ENCODE measurements around the gene LSM7. TPM values are rescaled to one million over a fixed set of nuclear protein-coding genes. Genes with fewer than 3 reads are reported as not detected.
A peak's percentile ranks its signal among the peaks of the same experiment; 100 is the strongest.

LSM7 gene
- total RNA-seq, 6 donors from 2014 or later, result 58.6 to 127 (median 89.8) TPM

DNA sequence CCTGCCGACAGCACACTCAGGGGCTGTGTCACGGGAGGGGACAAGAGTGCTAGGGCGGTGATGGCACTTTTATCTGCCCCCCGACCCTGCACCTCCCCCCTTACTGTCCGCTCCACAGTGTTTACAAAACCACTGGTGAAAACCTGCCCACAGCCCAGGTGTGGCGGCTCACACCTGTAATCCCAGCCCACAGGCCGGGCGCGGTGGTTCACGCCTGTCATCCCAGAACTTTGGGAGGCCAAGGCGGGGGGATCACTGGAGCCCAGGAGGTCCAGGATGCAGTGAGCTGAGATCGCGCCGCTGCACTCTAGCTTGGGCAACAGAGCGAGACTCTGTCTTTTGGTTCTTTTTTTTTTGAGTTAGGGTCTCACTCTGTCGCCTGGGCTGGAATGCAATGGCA, 32.2 kb downstream of the LSM7 start:
- Histone ChIP-seq H3K4me1 (peaks cover 9 to 20% (median 14%) of the 10 kb centered on the region in 4 donors), H3K27ac (no peak overlapping the region), H3K9me3 (no peaks in the 10 kb centered on the region), H3K4me3 (no peak overlapping the region), H3K36me3 (no peaks in the 10 kb centered on the region), H3K27me3 (peaks cover 0 to 12% (median 7%) of the 10 kb centered on the region in 4 donors)
- no peak for ATAC-seq (ENCODE audit: low FRiP score in 2 of 2)
- TF ChIP-seq EP300 (IDR thresholded peaks at IDR 0.05), result no peak
- TF ChIP-seq POLR2AphosphoS5 (IDR thresholded peaks at IDR 0.05), result no peak
- TF ChIP-seq, protein P1, sequence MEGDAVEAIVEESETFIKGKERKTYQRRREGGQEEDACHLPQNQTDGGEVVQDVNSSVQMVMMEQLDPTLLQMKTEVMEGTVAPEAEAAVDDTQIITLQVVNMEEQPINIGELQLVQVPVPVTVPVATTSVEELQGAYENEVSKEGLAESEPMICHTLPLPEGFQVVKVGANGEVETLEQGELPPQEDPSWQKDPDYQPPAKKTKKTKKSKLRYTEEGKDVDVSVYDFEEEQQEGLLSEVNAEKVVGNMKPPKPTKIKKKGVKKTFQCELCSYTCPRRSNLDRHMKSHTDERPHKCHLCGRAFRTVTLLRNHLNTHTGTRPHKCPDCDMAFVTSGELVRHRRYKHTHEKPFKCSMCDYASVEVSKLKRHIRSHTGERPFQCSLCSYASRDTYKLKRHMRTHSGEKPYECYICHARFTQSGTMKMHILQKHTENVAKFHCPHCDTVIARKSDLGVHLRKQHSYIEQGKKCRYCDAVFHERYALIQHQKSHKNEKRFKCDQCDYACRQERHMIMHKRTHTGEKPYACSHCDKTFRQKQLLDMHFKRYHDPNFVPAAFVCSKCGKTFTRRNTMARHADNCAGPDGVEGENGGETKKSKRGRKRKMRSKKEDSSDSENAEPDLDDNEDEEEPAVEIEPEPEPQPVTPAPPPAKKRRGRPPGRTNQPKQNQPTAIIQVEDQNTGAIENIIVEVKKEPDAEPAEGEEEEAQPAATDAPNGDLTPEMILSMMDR (IDR thresholded peaks at IDR 0.05), result no peak
- TF ChIP-seq POLR2A (IDR thresholded peaks at IDR 0.05), result no peak
- WGBS, 2 donors, result 80 to 83% methylated on average over 6 to 16 of the region's 16 CpGs
- no peak for DNase-seq

DNA sequence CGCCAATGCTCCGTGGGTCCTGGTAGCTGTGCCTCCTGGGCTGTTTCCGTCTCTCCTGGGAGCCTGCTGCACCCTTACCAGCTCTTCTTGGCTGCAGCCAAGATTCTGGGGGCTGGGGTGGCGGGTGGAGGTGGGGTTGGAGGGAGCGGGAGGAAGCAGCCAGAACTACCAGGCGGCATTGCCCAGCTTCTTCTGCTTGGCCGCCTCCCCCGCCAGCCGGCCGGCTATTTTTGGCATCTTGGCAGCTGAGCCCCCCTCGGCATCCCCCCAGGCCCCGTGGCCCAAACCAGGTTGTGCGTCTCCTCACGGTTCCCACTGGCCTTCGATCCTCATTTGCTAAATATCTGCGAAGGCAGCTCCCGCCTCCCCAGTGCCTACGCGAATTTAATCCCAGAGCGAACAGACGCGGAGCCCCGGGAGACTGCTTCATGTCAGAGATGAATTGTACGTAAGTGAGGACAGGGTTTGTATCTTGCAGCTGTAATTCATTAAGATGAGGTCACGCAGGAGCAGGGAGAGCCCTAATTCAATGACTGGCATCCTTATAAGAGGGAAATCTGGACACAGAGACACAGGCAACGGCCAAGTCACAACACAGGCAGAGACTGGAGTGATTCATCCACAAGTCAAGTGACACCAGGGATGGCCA, 33.6 kb downstream of the LSM7 start:
- TF ChIP-seq POLR2AphosphoS5 (IDR thresholded peaks at IDR 0.05) (no peak), POLR2A (IDR thresholded peaks at IDR 0.05) (no peak), EP300 (IDR thresholded peaks at IDR 0.05) (no peak)
- TF ChIP-seq, protein P1 (IDR thresholded peaks at IDR 0.05), result no peak
- WGBS, 2 donors, result 39 to 44% methylated on average over 8 to 24 of the region's 26 CpGs
- Histone ChIP-seq H3K36me3 (no peaks in the 10 kb centered on the region), H3K27ac (no peak overlapping the region), H3K9me3 (no peaks in the 10 kb centered on the region), H3K4me3 (no peak overlapping the region), H3K4me1 (peaks cover 22 to 33% (median 27%) of the 10 kb centered on the region in 4 donors), H3K27me3 (peaks cover 0 to 22% (median 17%) of the 10 kb centered on the region in 4 donors)
- ATAC-seq (ENCODE audit: low FRiP score in 2 of 2) (peak in 1 of 2 donors; percentile 43), DNase-seq (no peak)

DNA sequence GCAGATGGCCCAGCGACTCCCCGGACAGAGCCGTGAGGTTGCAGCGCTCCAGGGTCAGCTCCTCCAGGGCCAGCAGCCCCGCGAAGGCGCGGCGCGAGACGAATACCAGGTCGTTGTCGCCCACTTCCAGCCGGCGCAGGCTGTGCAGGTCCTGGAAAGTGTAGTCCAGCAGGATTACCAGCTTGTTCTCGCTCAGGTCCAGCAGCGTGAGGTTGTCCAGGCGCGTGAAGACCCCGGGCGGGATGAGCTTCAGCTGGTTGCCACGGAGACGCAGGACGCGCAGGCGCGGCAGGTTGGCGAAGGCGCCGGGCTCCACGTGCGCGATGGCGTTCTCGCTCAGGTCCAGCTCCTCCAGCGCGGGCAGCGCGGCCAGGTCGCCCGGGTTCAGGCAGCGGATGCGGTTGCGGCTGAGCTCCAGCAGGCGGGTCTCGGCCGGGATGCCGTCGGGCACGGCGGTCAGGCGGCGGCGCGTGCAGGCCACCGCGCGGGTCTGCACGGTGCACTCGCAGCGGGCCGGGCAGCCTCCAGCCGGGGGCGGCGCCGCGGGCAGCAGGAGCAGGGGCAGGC, 37.1 kb downstream of the LSM7 start:
- H3K9me3 ChIP-seq, result no peaks in the 10 kb centered on the region
- DNase-seq, result peak in 1 of 2 donors; percentile 88
- WGBS, 2 donors, result 0% methylated on average over 10 of the region's 67 CpGs; no CpG with 5 or more reads in 1 of the 2 donors
- peaks cover 25 to 42% (median 40%) of the 10 kb centered on the region in 4 donors for H3K4me1 ChIP-seq
- TF ChIP-seq POLR2AphosphoS5 (IDR thresholded peaks at IDR 0.05) (no peak), EP300 (IDR thresholded peaks at IDR 0.05) (no peak), POLR2A (IDR thresholded peaks at IDR 0.05) (no peak)
- TF ChIP-seq, protein P1 (IDR thresholded peaks at IDR 0.05), result peak in 3 of 6 experiments; percentile 10 to 36 (median 20)
- peaks cover 0 to 30% (median 22%) of the 10 kb centered on the region in 4 donors for H3K27me3 ChIP-seq
- H3K36me3 ChIP-seq, result no peaks in the 10 kb centered on the region
- peak overlapping the region in 3 of 4 donors; percentile 87 for H3K27ac ChIP-seq
- no peak for ATAC-seq (ENCODE audit: low FRiP score in 2 of 2)
- peak overlapping the region; percentile 32 to 59 (median 49) for H3K4me3 ChIP-seq

DNA sequence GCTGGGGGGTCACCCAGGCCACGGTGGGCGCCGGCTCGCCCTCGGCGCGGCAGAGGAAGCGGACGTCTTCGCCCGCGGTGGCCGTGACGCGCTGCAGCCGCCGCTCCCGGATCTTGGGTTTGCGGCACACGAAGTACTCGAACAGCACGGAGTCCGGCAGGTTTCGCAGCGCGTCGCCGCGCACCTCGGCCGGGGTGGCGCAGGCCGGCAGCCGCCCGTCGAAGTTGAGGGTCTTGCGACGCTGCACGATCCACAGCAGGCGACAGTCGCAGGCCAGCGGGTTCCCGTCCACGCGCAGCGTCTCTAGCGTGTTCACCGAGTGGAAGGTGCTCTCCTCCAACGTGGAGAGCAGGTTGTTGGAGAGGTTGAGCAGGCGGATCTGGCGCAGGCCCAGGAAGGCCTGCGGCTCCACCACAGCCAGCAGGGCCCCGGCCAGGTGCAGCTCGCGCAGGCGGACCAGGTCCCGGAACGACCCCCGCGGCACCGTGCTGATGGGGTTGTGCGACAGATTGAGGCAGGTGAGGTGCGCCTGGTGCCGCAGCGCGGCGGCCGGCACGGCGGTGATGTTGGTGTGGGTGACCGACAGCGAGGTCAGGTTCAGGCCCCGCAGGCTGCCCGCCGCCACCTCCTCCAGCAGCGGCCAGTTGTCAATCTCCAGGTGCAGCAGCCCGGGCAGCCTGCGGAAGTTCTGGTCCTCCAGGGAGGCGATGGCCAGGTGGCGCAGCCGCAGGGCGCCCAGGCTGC, 37.8 kb downstream of the LSM7 start:
- DNase-seq (peak in 1 of 2 donors; percentile 90), ATAC-seq (ENCODE audit: low FRiP score in 2 of 2) (peak in 1 of 2 donors; percentile 5)
- TF ChIP-seq EP300 (IDR thresholded peaks at IDR 0.05) (no peak), POLR2A (IDR thresholded peaks at IDR 0.05) (no peak), POLR2AphosphoS5 (IDR thresholded peaks at IDR 0.05) (no peak)
- TF ChIP-seq, protein P1 (IDR thresholded peaks at IDR 0.05), result peak in 1 of 6 experiments; percentile 2
- WGBS, 2 donors, result 0 to 3% methylated on average over 1 to 52 of the region's 82 CpGs
- Histone ChIP-seq H3K4me1 (peaks cover 25 to 42% (median 40%) of the 10 kb centered on the region in 4 donors), H3K9me3 (no peaks in the 10 kb centered on the region), H3K27me3 (peaks cover 0 to 30% (median 22%) of the 10 kb centered on the region in 4 donors), H3K36me3 (no peaks in the 10 kb centered on the region), H3K27ac (peak overlapping the region; percentile 86 to 87 (median 87)), H3K4me3 (peak overlapping the region; percentile 14 to 59 (median 49))
